ENCODE measurements around the gene OPN3. TPM values are rescaled to one million over a fixed set of nuclear protein-coding genes. Genes with fewer than 3 reads are reported as not detected.

OPN3 gene
- total RNA-seq, 1 donor, result 5.1 TPM

DNA sequence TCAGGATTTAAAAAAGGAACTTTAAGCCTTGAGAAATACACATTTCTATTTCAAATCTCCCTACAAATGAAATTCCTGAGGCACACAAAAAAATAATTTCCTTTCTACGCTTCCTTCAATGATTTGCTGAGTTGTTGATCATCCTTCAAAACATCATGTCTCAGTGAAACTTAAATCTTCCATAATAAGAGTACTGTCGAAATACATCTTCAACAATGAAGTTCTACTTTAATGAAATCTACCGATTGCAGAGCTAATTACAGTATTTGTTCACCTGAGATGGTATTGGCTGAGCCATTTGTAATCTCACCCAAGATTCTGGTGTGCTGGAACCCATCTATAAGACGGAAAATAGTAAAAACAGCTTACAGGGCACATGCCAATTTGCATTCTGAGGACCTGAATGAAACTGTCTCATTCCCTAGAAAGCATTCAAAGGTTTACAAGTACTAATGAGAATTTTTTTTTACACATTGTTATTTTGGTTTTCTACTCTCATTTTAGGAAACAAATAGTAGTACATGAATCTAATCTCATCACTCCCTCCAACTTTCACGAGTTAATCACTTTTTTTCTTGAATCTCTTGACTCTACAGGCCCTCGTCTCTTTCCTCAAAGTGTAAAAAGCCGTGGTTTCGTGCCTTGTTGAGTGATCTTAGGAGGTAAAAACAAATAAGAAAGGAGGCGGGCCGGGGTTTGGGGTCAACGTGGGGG is 1.1 kb downstream of the OPN3 start:
- peak overlapping the region; percentile 79 for H3K4me3 ChIP-seq (ENCODE audit: insufficient read depth, low read length)
- TF ChIP-seq, protein P1, sequence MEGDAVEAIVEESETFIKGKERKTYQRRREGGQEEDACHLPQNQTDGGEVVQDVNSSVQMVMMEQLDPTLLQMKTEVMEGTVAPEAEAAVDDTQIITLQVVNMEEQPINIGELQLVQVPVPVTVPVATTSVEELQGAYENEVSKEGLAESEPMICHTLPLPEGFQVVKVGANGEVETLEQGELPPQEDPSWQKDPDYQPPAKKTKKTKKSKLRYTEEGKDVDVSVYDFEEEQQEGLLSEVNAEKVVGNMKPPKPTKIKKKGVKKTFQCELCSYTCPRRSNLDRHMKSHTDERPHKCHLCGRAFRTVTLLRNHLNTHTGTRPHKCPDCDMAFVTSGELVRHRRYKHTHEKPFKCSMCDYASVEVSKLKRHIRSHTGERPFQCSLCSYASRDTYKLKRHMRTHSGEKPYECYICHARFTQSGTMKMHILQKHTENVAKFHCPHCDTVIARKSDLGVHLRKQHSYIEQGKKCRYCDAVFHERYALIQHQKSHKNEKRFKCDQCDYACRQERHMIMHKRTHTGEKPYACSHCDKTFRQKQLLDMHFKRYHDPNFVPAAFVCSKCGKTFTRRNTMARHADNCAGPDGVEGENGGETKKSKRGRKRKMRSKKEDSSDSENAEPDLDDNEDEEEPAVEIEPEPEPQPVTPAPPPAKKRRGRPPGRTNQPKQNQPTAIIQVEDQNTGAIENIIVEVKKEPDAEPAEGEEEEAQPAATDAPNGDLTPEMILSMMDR (IDR thresholded peaks at IDR 0.05; ENCODE audit: extremely low read depth, low read depth, low read length), result no peak
- H3K79me2 ChIP-seq (ENCODE audit: insufficient read depth, low read length), result peaks cover 14% of the 10 kb centered on the region
- H3K4me1 ChIP-seq (ENCODE audit: insufficient read depth, low read length), result peaks cover 11% of the 10 kb centered on the region
- H4K20me1 ChIP-seq (ENCODE audit: insufficient read depth, low read length), result no peaks in the 10 kb centered on the region
- H3K36me3 ChIP-seq (ENCODE audit: insufficient read depth, low read length), result peaks cover 7% of the 10 kb centered on the region
- H3K9me3 ChIP-seq (ENCODE audit: low read depth, low read length), result no peaks in the 10 kb centered on the region
- peak; percentile 65 for DNase-seq (ENCODE audit: insufficient read length, low spot score, missing footprints)
- H3K27ac ChIP-seq (ENCODE audit: low read depth, low read length), result no peak overlapping the region
- H3K4me2 ChIP-seq (ENCODE audit: insufficient read depth, low read length), result peak overlapping the region; percentile 79
- H2AFZ ChIP-seq (ENCODE audit: low read length), result peak overlapping the region; percentile 67
- H3K27me3 ChIP-seq (ENCODE audit: insufficient read depth, low read length), result no peaks in the 10 kb centered on the region

DNA sequence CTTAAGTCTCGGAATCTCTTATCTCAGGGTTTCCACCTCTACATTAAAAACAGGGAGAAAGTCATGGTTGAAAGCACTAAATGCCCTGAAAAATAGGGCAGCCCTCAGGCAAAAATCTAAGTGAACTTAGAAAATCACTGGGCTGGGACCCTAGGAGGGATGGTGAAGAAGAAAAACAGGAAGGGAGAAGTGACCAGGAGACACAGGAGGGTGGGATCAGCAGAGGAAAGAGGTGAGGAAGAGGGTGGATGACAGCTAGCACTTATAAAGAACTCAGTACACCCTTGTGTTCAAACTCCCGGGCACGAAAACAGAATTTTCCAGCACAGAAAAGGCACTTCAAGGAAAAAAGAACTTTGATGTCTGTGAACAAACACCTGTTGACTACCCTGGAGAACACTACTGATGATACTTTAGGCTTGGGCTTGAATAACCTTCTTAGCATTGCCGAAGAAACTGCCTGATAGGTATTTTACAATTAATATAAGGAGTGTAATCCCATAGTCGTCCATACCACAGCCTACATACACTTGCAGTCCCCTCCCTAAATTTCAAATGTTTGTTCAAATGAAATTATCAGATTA is 2.0 kb downstream of the OPN3 start:
- no peaks in the 10 kb centered on the region for H3K27me3 ChIP-seq (ENCODE audit: insufficient read depth, low read length)
- H3K4me3 ChIP-seq (ENCODE audit: insufficient read depth, low read length), result no peak overlapping the region
- H4K20me1 ChIP-seq (ENCODE audit: insufficient read depth, low read length), result no peaks in the 10 kb centered on the region
- H3K9me3 ChIP-seq (ENCODE audit: low read depth, low read length), result no peaks in the 10 kb centered on the region
- H3K4me1 ChIP-seq (ENCODE audit: insufficient read depth, low read length), result peaks cover 11% of the 10 kb centered on the region
- H3K27ac ChIP-seq (ENCODE audit: low read depth, low read length), result no peak overlapping the region
- TF ChIP-seq, protein P1 (IDR thresholded peaks at IDR 0.05; ENCODE audit: extremely low read depth, low read depth, low read length), result no peak
- H3K36me3 ChIP-seq (ENCODE audit: insufficient read depth, low read length), result peaks cover 7% of the 10 kb centered on the region
- peak; percentile 34 for DNase-seq (ENCODE audit: insufficient read length, low spot score, missing footprints)
- H2AFZ ChIP-seq (ENCODE audit: low read length), result no peak overlapping the region
- H3K4me2 ChIP-seq (ENCODE audit: insufficient read depth, low read length), result peak overlapping the region; percentile 79
- peaks cover 14% of the 10 kb centered on the region for H3K79me2 ChIP-seq (ENCODE audit: insufficient read depth, low read length)

DNA sequence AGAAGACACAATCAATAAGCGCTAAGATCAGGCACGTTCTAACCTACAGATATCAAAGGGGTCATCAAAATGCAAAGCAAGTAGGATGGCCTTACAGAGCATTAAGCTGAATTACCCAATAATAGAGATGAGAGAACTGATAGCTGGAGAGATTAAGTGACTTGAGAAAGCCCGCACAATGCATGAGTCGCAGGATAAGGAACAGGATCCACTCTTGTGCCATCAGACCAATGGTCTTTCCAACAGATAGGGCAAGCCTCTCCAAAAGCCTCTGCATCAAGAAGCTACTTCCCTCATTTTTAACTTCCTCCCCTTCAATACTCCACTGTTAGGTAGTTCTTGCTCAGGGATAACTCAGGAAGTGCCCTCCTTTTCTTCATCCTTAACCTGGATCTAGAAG is 2.6 kb downstream of the OPN3 start:
- Histone ChIP-seq H3K27me3 (ENCODE audit: insufficient read depth, low read length) (no peaks in the 10 kb centered on the region), H3K4me1 (ENCODE audit: insufficient read depth, low read length) (peaks cover 11% of the 10 kb centered on the region), H3K27ac (ENCODE audit: low read depth, low read length) (no peak overlapping the region), H3K9me3 (ENCODE audit: low read depth, low read length) (no peaks in the 10 kb centered on the region), H3K36me3 (ENCODE audit: insufficient read depth, low read length) (peaks cover 7% of the 10 kb centered on the region), H3K4me3 (ENCODE audit: insufficient read depth, low read length) (no peak overlapping the region), H4K20me1 (ENCODE audit: insufficient read depth, low read length) (no peaks in the 10 kb centered on the region), H3K4me2 (ENCODE audit: insufficient read depth, low read length) (peak overlapping the region; percentile 35), H3K79me2 (ENCODE audit: insufficient read depth, low read length) (peaks cover 14% of the 10 kb centered on the region), H2AFZ (ENCODE audit: low read length) (no peak overlapping the region)
- no peak for DNase-seq (ENCODE audit: insufficient read length, low spot score, missing footprints)
- TF ChIP-seq, protein P1 (IDR thresholded peaks at IDR 0.05; ENCODE audit: extremely low read depth, low read depth, low read length), result no peak

DNA sequence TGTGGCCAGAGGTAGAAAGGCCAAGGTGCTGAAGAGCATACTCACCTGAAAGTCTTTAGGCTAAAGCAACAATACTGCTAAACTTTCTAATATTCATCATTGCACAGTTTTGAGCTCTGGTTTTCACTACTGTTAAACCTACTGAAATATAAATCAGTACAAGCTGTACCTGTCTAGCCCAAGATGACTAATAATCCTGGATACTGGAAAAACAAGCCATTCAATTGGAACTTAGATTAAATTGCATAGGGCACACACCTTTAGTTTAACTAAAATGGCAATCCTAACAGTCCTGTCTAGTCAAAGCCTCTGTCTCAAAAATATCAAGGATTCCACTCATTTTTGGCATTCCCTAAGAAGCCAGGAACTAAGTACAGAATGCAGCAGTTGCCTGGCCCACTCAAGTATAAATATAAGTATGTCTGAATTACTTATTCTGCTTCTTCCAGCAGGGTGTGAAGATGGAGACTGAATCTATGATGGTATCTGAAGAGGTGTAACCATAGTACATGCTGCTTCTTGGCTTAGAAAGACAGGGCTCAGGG is 3.1 kb downstream of the OPN3 start:
- Histone ChIP-seq H3K27ac (ENCODE audit: low read depth, low read length) (no peak overlapping the region), H3K36me3 (ENCODE audit: insufficient read depth, low read length) (peaks cover 7% of the 10 kb centered on the region), H4K20me1 (ENCODE audit: insufficient read depth, low read length) (no peaks in the 10 kb centered on the region), H2AFZ (ENCODE audit: low read length) (no peak overlapping the region), H3K4me2 (ENCODE audit: insufficient read depth, low read length) (peak overlapping the region; percentile 35), H3K4me1 (ENCODE audit: insufficient read depth, low read length) (peaks cover 10% of the 10 kb centered on the region), H3K4me3 (ENCODE audit: insufficient read depth, low read length) (no peak overlapping the region), H3K27me3 (ENCODE audit: insufficient read depth, low read length) (no peaks in the 10 kb centered on the region), H3K79me2 (ENCODE audit: insufficient read depth, low read length) (peaks cover 14% of the 10 kb centered on the region), H3K9me3 (ENCODE audit: low read depth, low read length) (no peaks in the 10 kb centered on the region)
- DNase-seq (ENCODE audit: insufficient read length, low spot score, missing footprints), result no peak
- TF ChIP-seq, protein P1 (IDR thresholded peaks at IDR 0.05; ENCODE audit: extremely low read depth, low read depth, low read length), result no peak

Data from osteoblast (primary cell).